ENCODE data around the gene MYOD1. TPM values are rescaled to one million over a fixed set of nuclear protein-coding genes. Genes with fewer than 3 reads are reported as not detected.

MYOD1 gene
- total and polyA plus RNA-seq, 2 of the 13 experiments (the other 11 are each of a cell fraction or from before 2014, with no cell fraction given), result not detected

DNA sequence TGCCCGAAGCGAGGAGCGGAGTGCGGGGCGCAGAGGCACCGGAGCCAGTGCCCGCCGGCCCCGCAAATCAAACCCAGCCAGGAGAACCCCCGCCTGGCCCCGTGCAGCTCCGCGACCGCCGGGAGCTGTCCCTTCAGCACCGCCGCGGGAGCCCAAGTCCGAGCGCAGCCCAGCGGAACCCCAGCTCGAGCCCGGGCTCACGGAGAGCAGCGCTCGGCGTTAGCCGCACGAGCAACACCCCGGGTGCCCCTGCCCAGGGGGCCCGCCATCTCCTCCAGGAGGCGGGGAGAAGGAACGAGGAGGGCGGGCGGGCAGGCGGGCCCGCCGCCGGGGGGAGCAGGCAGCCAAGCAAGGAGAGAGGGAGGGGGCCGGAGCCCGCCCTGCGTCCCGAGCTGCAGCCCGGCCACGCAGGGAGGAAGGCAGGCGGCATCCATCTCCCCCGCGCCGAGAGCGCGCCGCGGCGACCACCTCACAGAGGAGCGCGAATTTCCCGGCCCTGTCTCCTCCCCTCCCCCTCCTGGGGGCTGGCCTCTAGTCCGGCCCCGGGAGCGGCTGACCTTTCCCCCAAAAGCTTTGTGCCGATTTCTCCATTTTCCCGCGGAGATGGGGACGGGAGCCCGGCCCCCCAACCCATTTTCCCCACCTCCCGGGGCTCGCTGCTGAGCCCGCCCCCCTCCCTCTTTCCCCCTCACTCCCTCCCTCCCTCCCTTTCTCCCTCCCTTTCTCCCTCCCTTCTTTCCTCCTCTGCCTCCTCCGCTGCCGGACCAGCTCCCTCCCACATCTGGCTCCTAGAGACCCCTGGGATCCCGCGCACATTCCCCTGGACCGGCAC is 15.8 kb downstream of the MYOD1 start (continued):
- TF ChIP-seq, protein P1, sequence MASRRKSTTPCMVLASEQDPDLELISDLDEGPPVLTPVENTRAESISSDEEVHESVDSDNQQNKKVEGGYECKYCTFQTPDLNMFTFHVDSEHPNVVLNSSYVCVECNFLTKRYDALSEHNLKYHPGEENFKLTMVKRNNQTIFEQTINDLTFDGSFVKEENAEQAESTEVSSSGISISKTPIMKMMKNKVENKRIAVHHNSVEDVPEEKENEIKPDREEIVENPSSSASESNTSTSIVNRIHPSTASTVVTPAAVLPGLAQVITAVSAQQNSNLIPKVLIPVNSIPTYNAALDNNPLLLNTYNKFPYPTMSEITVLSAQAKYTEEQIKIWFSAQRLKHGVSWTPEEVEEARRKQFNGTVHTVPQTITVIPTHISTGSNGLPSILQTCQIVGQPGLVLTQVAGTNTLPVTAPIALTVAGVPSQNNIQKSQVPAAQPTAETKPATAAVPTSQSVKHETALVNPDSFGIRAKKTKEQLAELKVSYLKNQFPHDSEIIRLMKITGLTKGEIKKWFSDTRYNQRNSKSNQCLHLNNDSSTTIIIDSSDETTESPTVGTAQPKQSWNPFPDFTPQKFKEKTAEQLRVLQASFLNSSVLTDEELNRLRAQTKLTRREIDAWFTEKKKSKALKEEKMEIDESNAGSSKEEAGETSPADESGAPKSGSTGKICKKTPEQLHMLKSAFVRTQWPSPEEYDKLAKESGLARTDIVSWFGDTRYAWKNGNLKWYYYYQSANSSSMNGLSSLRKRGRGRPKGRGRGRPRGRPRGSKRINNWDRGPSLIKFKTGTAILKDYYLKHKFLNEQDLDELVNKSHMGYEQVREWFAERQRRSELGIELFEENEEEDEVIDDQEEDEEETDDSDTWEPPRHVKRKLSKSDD (CRISPR knock-in tag; IDR thresholded peaks at IDR 0.05; ENCODE audit: low read depth), result no peak
- TF ChIP-seq CHD2 (IDR thresholded peaks at IDR 0.05; ENCODE audit: low read depth, low read length), result no peak

DNA sequence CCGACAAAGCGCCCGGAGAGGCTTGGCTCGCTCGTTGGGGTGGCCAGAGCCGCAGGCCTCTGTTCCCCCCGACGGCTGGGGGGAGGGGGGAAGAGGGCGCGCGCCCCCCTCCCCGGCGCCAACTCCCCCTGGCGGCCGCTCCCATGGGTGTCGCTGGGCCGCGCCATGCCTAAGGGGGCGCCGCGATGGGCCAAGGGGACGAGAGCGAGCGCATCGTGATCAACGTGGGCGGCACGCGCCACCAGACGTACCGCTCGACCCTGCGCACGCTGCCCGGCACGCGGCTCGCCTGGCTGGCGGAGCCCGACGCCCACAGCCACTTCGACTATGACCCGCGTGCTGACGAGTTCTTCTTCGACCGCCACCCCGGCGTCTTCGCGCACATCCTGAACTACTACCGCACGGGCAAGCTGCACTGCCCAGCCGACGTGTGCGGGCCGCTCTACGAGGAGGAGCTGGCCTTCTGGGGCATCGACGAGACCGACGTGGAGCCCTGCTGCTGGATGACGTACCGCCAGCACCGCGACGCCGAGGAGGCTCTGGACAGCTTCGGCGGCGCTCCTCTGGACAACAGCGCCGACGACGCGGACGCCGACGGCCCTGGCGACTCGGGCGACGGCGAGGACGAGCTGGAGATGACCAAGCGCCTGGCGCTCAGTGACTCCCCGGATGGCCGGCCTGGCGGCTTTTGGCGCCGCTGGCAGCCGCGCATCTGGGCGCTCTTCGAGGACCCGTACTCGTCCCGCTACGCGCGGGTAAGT is 16.6 kb downstream of the MYOD1 start:
- no peak for ATAC-seq
- Histone ChIP-seq H3K27me3 (ENCODE audit: control insufficient read depth in 1 of 2, insufficient read depth in 2 of 2, low read length in 2 of 2) (peaks cover 5 to 43% of the 10 kb centered on the region in 2 experiments; a peak in 3 of 5 replicates), H3K4me2 (ENCODE audit: low read depth, low read length) (0 out of 2 replicates have a peak overlapping the region, but pooled peaks have one; percentile 12), H3K9ac (ENCODE audit: insufficient read depth, low read depth, low read length) (no peak overlapping the region), H3K27ac (ENCODE audit: extremely low read length, insufficient read depth, low read length) (no peak overlapping the region), H4K20me1 (ENCODE audit: insufficient read depth, low read length) (peaks cover 4% of the 10 kb centered on the region; the same call in 1 of the 2 replicates), H3K36me3 (replicated peaks in 1 of 2; ENCODE audit: control insufficient read depth in 1 of 2, insufficient read depth in 2 of 2, low read length in 2 of 2) (no peaks in the 10 kb centered on the region), H2AFZ (ENCODE audit: low read length) (no peak overlapping the region), H3K4me3 (replicated peaks in 1 of 3; ENCODE audit: insufficient read depth in 1 of 3, low read depth in 2 of 3, low read length in 3 of 3) (no peak overlapping the region), H3K79me2 (ENCODE audit: insufficient read depth, low read length) (no peaks in the 10 kb centered on the region), H3K4me1 (ENCODE audit: insufficient read depth, low read length) (no peaks in the 10 kb centered on the region), H3K9me3 (ENCODE audit: low read length) (no peaks in the 10 kb centered on the region)
- 81% methylated on average over 74 of the region's 102 CpGs for WGBS (ENCODE audit: low lambda C conversion rate)
- DNase-seq (ENCODE audit: low spot score), result no peak
- in situ Hi-C loops (cut with HindIII; ENCODE audit: extremely low pct_ligation_motif_present, low pct_unique_long_range_greater_than_20kb), result no loop called here
- no TSS peak for BruUV-seq (replicated peaks)
- intact Hi-C loops (cut with micrococcal nuclease; ENCODE audit: unreplicated experiment), result no loop called here
- no peak for FAIRE-seq
- ChIA-PET CTCF (ENCODE audit: low intra/inter-chr PET ratio, low total read pairs) (no interaction called here), POLR2A (no interaction called here)
- TF ChIP-seq, protein P2, sequence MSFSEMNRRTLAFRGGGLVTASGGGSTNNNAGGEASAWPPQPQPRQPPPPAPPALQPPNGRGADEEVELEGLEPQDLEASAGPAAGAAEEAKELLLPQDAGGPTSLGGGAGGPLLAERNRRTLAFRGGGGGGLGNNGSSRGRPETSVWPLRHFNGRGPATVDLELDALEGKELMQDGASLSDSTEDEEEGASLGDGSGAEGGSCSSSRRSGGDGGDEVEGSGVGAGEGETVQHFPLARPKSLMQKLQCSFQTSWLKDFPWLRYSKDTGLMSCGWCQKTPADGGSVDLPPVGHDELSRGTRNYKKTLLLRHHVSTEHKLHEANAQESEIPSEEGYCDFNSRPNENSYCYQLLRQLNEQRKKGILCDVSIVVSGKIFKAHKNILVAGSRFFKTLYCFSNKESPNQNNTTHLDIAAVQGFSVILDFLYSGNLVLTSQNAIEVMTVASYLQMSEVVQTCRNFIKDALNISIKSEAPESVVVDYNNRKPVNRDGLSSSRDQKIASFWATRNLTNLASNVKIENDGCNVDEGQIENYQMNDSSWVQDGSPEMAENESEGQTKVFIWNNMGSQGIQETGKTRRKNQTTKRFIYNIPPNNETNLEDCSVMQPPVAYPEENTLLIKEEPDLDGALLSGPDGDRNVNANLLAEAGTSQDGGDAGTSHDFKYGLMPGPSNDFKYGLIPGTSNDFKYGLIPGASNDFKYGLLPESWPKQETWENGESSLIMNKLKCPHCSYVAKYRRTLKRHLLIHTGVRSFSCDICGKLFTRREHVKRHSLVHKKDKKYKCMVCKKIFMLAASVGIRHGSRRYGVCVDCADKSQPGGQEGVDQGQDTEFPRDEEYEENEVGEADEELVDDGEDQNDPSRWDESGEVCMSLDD (CRISPR knock-in tag; IDR thresholded peaks at IDR 0.05; ENCODE audit: borderline replicate concordance), result no peak
- TF ChIP-seq, protein P3, sequence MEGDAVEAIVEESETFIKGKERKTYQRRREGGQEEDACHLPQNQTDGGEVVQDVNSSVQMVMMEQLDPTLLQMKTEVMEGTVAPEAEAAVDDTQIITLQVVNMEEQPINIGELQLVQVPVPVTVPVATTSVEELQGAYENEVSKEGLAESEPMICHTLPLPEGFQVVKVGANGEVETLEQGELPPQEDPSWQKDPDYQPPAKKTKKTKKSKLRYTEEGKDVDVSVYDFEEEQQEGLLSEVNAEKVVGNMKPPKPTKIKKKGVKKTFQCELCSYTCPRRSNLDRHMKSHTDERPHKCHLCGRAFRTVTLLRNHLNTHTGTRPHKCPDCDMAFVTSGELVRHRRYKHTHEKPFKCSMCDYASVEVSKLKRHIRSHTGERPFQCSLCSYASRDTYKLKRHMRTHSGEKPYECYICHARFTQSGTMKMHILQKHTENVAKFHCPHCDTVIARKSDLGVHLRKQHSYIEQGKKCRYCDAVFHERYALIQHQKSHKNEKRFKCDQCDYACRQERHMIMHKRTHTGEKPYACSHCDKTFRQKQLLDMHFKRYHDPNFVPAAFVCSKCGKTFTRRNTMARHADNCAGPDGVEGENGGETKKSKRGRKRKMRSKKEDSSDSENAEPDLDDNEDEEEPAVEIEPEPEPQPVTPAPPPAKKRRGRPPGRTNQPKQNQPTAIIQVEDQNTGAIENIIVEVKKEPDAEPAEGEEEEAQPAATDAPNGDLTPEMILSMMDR (CRISPR knock-in tag; IDR thresholded peaks at IDR 0.05), result peak; percentile 35
- TF ChIP-seq KLF11 (CRISPR knock-in tag; IDR thresholded peaks at IDR 0.05) (no peak), SP140L (CRISPR knock-in tag; IDR thresholded peaks at IDR 0.05; ENCODE audit: borderline replicate concordance) (no peak), RAD51 (IDR thresholded peaks at IDR 0.05; ENCODE audit: borderline replicate concordance) (no peak)
- TF ChIP-seq, protein P4, sequence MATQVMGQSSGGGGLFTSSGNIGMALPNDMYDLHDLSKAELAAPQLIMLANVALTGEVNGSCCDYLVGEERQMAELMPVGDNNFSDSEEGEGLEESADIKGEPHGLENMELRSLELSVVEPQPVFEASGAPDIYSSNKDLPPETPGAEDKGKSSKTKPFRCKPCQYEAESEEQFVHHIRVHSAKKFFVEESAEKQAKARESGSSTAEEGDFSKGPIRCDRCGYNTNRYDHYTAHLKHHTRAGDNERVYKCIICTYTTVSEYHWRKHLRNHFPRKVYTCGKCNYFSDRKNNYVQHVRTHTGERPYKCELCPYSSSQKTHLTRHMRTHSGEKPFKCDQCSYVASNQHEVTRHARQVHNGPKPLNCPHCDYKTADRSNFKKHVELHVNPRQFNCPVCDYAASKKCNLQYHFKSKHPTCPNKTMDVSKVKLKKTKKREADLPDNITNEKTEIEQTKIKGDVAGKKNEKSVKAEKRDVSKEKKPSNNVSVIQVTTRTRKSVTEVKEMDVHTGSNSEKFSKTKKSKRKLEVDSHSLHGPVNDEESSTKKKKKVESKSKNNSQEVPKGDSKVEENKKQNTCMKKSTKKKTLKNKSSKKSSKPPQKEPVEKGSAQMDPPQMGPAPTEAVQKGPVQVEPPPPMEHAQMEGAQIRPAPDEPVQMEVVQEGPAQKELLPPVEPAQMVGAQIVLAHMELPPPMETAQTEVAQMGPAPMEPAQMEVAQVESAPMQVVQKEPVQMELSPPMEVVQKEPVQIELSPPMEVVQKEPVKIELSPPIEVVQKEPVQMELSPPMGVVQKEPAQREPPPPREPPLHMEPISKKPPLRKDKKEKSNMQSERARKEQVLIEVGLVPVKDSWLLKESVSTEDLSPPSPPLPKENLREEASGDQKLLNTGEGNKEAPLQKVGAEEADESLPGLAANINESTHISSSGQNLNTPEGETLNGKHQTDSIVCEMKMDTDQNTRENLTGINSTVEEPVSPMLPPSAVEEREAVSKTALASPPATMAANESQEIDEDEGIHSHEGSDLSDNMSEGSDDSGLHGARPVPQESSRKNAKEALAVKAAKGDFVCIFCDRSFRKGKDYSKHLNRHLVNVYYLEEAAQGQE (IDR thresholded peaks at IDR 0.05; ENCODE audit: borderline replicate concordance in 1 of 2, low read depth in 1 of 2, low read length in 2 of 2), result peak in 1 of 2 experiments; percentile 34; a peak in 2 of 4 replicates
